Measurements from ENCODE around the gene TRIP10. TPM values are rescaled to one million over a fixed set of nuclear protein-coding genes. Genes with fewer than 3 reads are reported as not detected.

TRIP10 gene
- total and polyA plus RNA-seq, 2 of the 8 experiments (the other 6 are each of a cell fraction or from before 2014, with no cell fraction given) = 27.8 to 69.5 TPM

DNA sequence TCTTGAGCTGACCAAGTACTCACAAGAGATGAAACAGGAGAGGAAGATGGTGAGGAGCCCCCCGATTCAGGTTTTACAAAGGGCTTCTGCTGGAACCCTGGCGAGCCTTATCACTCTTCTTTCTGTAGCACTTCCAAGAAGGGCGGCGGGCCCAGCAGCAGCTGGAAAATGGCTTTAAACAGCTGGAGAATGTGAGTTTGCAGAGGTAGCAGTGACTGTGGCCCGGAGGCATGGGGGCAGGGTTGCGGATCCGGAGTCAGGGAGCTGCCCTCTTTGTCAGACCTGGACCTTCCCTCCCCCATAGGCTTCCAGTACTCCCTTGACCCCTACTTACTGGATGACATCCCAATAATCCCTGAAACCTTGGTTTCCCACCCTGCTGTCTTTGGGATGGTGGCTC, 3.6 kb downstream of the TRIP10 start:
- Histone ChIP-seq H3K79me2 (ENCODE audit: control insufficient read depth in 1 of 2, insufficient read depth in 2 of 2, low read length in 2 of 2) (peaks cover 0 to 13% of the 10 kb centered on the region in 2 experiments; a peak in 1 of 4 replicates), H2AK5ac (ENCODE audit: low read depth, low read length) (no peak overlapping the region), H3K4ac (replicated peaks; ENCODE audit: insufficient read length, low read depth, low read length) (no peak overlapping the region), H4K91ac (replicated peaks; ENCODE audit: insufficient read length, low read length) (no peak overlapping the region), H3K23me2 (ENCODE audit: low read depth, low read length) (peaks cover 14% of the 10 kb centered on the region), H3K9me3 (ENCODE audit: insufficient read depth in 2 of 2, low read depth in 1 of 2, low read length in 1 of 2) (no peaks in the 10 kb centered on the region), H3K27me3 (replicated peaks in 1 of 4; ENCODE audit: control insufficient read depth in 3 of 4, extremely low read depth in 1 of 4, insufficient read depth in 3 of 4, low read length in 3 of 4) (no peaks in the 10 kb centered on the region), H2AFZ (ENCODE audit: low read length) (no peak overlapping the region), H2BK5ac (ENCODE audit: low read depth, low read length) (peak overlapping the region; percentile 26), H4K20me1 (replicated peaks in 1 of 2; ENCODE audit: control insufficient read depth in 1 of 2, insufficient read depth in 2 of 2, low read length in 2 of 2) (peaks cover 0 to 5% of the 10 kb centered on the region in 2 experiments), H3K4me2 (ENCODE audit: insufficient read depth in 1 of 2, low read depth in 2 of 2, low read length in 2 of 2) (peak overlapping the region in 1 of 2 experiments; percentile 5; a peak in 1 of 4 replicates), H4K5ac (ENCODE audit: insufficient read length, low read depth, low read length) (no peak overlapping the region), H3K56ac (replicated peaks; ENCODE audit: insufficient read length, low read depth, low read length) (no peak overlapping the region), H3K18ac (ENCODE audit: extremely low read depth, low read length) (no peak overlapping the region), H3K27ac (ENCODE audit: low read depth, low read length) (no peak overlapping the region; the same call in 1 of the 2 replicates), H3K23ac (ENCODE audit: insufficient read length) (no peak overlapping the region), H3K14ac (ENCODE audit: insufficient read length) (no peak overlapping the region), H3K36me3 (ENCODE audit: control insufficient read depth in 2 of 4, insufficient read depth in 4 of 4, low read length in 3 of 4) (peaks cover 17 to 56% (median 32%) of the 10 kb centered on the region in 4 experiments), H3K4me3 (ENCODE audit: extremely low read depth in 1 of 4, insufficient read depth in 2 of 4, low read depth in 3 of 4, low read length in 4 of 4) (no peak overlapping the region), H2BK20ac (ENCODE audit: low read length) (no peak overlapping the region), H3K4me1 (replicated peaks in 1 of 4; ENCODE audit: control insufficient read depth in 3 of 4, insufficient read depth in 4 of 4, low read length in 3 of 4) (peaks cover 3 to 27% (median 19%) of the 10 kb centered on the region in 4 experiments), H3K9ac (replicated peaks in 1 of 4; ENCODE audit: extremely low read depth in 1 of 4, low read depth in 3 of 4, low read length in 3 of 4) (no peak overlapping the region), H2BK12ac (ENCODE audit: low read depth, low read length) (no peak overlapping the region), H3K79me1 (ENCODE audit: low read depth, low read length) (peaks cover 5% of the 10 kb centered on the region), H2BK120ac (replicated peaks; ENCODE audit: low read depth, low read length) (no peak overlapping the region), H2BK15ac (ENCODE audit: low read length) (no peak overlapping the region), H4K8ac (ENCODE audit: extremely low read depth, insufficient read depth, low read length) (no peak overlapping the region; the same call in none of the 2 replicates)
- peak in 1 of 2 experiments; percentile 11; a peak in 1 of 3 replicates for TF ChIP-seq POLR2A (IDR thresholded peaks at IDR 0.05; ENCODE audit: control extremely low read depth in 1 of 2, low read depth in 2 of 2, low read length in 2 of 2)
- no peak for TF ChIP-seq BCL11A (IDR thresholded peaks at IDR 0.05; ENCODE audit: low read depth in 2 of 2, low read length in 2 of 2)
- DNase-seq (ENCODE audit: low read depth in 1 of 2, low spot score in 2 of 2) (no peak), FAIRE-seq (no peak)
- ChIA-PET POLR2A (ENCODE audit: partially characterized antibody) (interaction anchor here (1.0 to 9.7 kb wide), 4 partner anchors 8 to 319 kb away, joined by 3 to 110 read pairs (median 4); no protein-coding TSS in a partner anchor), CTCF (ENCODE audit: partially characterized antibody) (interaction anchor here (0.6 to 1.7 kb wide), 3 partner anchors 10 to 119 kb away, joined by 3 to 5 read pairs (median 4); no protein-coding TSS in a partner anchor)
- 84% methylated on average over 7 of the region's 7 CpGs; no CpG with 5 or more reads in 1 of the 2 experiments for WGBS, 2 experiments (ENCODE audit: extremely low coverage in 1 of 2, insufficient coverage in 1 of 2, insufficient read length in 1 of 2, insufficient replicate concordance in 2 of 2, low coverage in 1 of 2, low lambda C conversion rate in 2 of 2, missing lambda C conversion rate in 1 of 2)
